Activated T-cell treated with anti-CD3 and anti-CD28 coated beads, Interleukin-2, amount 50 U/mL, for 72 hours (primary cell): ENCODE measurements around the gene EID3. TPM values are rescaled to one million over a fixed set of nuclear protein-coding genes. Genes with fewer than 3 reads are reported as not detected.

Source experiments
- ATAC-seq, 2 donors: fragments of 150-1000 bp; cut with Tn5 transposase; replicated peaks in 1 of 2; 2 replicates each; pipeline ENCODE4 v1.10.0; 2021; ENCODE audit warnings: moderate library complexity in 2 of 2, mild to moderate bottlenecking in 1 of 2
- DNase-seq, 2 donors: peaks; one replicate each; pipeline ENCODE4 v3.0.0; 2021 to 2022; ENCODE audit warnings: mixed read lengths in 1 of 2
- H3K27ac Mint-ChIP-seq: one replicate; pipeline ENCODE4 v1.8.0; 2022; ENCODE audit warnings: mild to moderate bottlenecking, moderate library complexity, mixed read lengths
- H3K27me3 Mint-ChIP-seq: one replicate; pipeline ENCODE4 v1.8.0; 2022; ENCODE audit warnings: low read depth, mixed read lengths
- H3K36me3 Mint-ChIP-seq, 2 donors: one replicate each; pipeline ENCODE4 v1.8.0; 2022; ENCODE audit warnings: mixed read lengths in 2 of 2, mild to moderate bottlenecking in 1 of 2; ENCODE audit not compliant: insufficient read depth in 2 of 2
- H3K4me1 Mint-ChIP-seq: one replicate; pipeline ENCODE4 v1.8.0; 2022; ENCODE audit warnings: low read depth, mixed read lengths
- H3K4me3 Mint-ChIP-seq, 2 donors: one replicate each; pipeline ENCODE4 v1.8.0; 2022; ENCODE audit warnings: mild to moderate bottlenecking in 2 of 2, mixed read lengths in 2 of 2, moderate library complexity in 2 of 2
- H3K9me3 Mint-ChIP-seq, 2 donors: one replicate each; pipeline ENCODE4 v1.8.0; 2022; ENCODE audit warnings: mixed read lengths in 2 of 2
- total RNA-seq, 2 donors: library from RNA; stranded (reverse); gene quantifications; one replicate each; pipeline ENCODE4 v1.2.3, GENCODE V29; 2022

EID3 gene
- total RNA-seq, 2 donors from 2014 or later = 4.9 to 5.0 TPM

DNA sequence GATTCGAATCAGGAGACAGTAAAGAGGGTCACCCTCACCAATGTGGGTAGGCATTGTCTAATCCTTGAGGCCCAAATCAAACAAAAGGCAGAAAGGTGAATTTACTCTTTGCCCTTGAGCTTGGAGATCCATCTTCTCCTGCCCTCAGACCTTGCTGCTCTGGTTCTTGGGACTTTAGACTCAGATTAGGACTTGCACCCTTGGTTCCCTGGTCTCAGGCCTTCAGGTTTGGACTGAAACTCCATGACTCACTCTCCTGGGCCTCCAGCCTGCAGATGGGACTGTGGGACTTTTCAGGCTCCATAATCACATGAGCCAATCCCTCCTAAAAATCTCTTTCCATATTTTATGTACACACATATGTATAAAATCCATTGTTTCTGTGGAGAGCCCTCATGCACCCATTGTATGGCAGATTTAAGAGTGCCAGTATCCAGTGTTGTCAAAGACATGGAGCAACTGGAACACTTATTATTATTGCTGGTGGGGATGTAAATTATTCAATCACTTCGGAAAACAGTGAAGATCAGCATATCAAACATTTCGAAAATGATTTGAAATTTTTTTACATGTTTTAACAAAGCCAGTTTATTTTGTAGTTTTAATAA is 48.7 kb downstream of the EID3 start:
- Mint-ChIP-seq H3K36me3 (peaks cover 6 to 13% of the 10 kb centered on the region in 2 donors), H3K27ac (peak overlapping the region; percentile 17), H3K4me1 (peaks cover 5% of the 10 kb centered on the region), H3K9me3 (no peaks in the 10 kb centered on the region), H3K4me3 (no peak overlapping the region), H3K27me3 (no peaks in the 10 kb centered on the region)
- DNase-seq (no peak), ATAC-seq (no peak)

DNA sequence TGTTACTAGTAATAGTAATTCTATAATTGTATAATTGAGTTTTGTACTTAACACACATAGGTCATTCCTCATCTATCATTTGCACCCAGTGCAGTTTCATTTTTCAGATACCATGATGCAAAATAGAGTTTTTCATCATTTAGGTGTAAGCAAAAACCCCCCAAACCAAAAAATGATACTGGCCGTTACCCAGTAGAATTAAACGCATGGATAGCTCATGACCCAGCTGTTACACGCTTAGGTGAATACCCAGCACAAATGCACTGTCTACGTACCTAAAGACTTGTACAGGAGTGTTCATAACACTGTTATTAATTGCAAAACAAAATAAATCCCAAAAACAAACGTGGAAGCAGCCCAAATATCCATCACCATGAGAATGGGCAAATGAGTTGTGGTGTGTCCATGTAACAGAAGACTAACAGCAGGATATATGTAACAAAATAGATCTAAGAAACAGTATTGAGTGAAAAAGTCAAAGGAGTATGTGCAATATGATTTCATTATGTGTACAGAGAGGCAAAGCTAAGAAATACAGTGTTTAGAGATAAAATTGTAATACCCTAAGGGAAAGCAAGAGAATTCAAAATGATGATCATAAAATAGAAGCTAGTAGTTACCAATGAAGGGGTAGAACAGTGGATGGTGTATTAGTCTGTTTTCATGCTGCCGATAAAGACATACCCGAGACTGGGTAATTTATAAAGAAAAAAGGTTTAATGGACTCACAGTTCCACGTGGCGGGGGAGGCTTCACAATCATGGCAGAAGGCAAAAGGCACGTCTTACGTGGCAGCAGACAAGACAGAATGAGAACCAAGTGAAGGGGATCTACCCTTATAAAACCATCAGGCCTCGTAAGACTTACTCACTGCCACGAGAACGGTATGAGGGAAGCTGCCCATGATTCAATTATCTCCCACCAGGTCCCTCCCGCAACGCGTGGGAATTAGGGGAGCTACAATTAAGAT is 49.8 kb downstream of the EID3 start:
- Mint-ChIP-seq H3K9me3 (no peaks in the 10 kb centered on the region), H3K36me3 (peaks cover 3 to 8% of the 10 kb centered on the region in 2 donors), H3K27me3 (no peaks in the 10 kb centered on the region), H3K27ac (no peak overlapping the region), H3K4me1 (peaks cover 5% of the 10 kb centered on the region), H3K4me3 (no peak overlapping the region)
- ATAC-seq = no peak
- DNase-seq = no peak

DNA sequence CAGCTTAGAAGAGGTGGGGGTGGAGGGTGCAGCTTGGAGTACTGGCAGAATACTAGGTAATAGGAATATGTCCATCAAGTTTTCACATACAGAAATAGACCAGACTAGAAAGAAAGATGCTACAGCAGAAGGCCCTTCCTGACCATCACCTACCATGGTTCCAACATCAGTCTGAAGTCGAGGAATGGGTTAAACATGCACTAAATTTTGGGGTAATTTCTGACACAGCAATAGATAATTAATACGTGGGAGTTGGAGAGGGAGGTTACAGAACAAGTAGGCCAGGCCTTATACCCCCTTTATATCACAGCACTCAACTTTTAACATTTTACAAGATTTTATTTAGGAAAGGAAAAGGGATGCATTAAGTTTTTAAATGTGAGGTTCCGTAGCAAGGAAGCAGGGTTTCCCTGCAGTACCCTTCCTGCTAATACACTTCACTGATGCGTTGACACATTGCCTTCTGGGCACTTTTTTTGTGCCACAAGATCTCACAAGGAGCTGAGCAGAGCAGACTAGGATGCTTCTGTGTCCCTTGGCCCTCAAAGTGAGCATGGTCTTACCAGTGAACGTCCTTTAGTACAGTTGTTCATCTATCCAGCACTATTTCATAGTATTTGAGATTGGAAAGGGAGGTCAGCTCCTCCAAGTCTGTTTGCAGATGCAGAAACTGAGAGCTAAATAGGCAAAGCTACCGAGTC is 50.8 kb downstream of the EID3 start:
- H3K9me3 Mint-ChIP-seq = no peaks in the 10 kb centered on the region

More for the DNA sequence above, 50.8 kb downstream of the EID3 start:
- H3K27ac Mint-ChIP-seq = no peak overlapping the region
- no peaks in the 10 kb centered on the region for H3K27me3 Mint-ChIP-seq
- no peak overlapping the region for H3K4me3 Mint-ChIP-seq
- DNase-seq (no peak), ATAC-seq (no peak)
- H3K4me1 Mint-ChIP-seq = peaks cover 5% of the 10 kb centered on the region
- peaks cover 3 to 7% of the 10 kb centered on the region in 2 donors for H3K36me3 Mint-ChIP-seq

Other genes with a start within 250 kb of the EID3 start
- 10 to 100 TPM; 11.0 TPM for gene HCFC2, start 239.2 kb upstream of the EID3 start, total RNA-seq
- gene NFYB, start 165.5 kb upstream of the EID3 start, total RNA-seq = 10 to 100 TPM; 30.2 to 30.8 TPM
- 10 to 100 TPM; 83.8 to 89.4 TPM for gene TXNRD1, start 88.0 kb upstream of the EID3 start, total RNA-seq
- 10 to 100 TPM; 47.2 to 57.7 TPM for gene CHST11, start 153.2 kb downstream of the EID3 start, total RNA-seq